PC-9 (cell line): ENCODE results near the gene ATL2. TPM values are rescaled to one million over a fixed set of nuclear protein-coding genes. Genes with fewer than 3 reads are reported as not detected.

Source experiments
- BruUV-seq: library from RNA; stranded (reverse); fragments of 400-500 nt; replicated peaks from 2 replicates; lab custom pipeline; 2021; lab: Mats Ljungman, UMichigan
- CTCF ChIA-PET: fragments of 300-600 bp; sonication (Branson Sonifier 250); formaldehyde crosslinking; loops from one replicate; lab custom pipeline; 2022; ENCODE audit warnings: antibody characterized with exemption; lab: Charles Lee
- POLR2A ChIA-PET: fragments of 300-600 bp; sonication (Branson Sonifier 250); formaldehyde crosslinking; loops from one replicate; lab custom pipeline; 2022; ENCODE audit warnings: antibody characterized with exemption; ENCODE audit not compliant: unreplicated experiment; lab: Charles Lee
- DNase-seq, 2 experiments: peaks; one replicate each; pipeline versions ENCODE4 v3.0.0 to v3.0.0-alpha.2; 2015 to 2022; ENCODE audit warnings: mixed read lengths in 1 of 2
- H2AFZ ChIP-seq: fragments of 200-600 bp; sonication (generic); 2 replicates; pipeline ENCODE4 v1.8.1; 2017; ENCODE audit warnings: antibody characterized with exemption
- H3F3A ChIP-seq: fragments of 200-600 bp; sonication (generic); 2 replicates; pipeline ENCODE4 v1.8.1; 2017; ENCODE audit warnings: antibody characterized with exemption, mild to moderate bottlenecking, low read depth; ENCODE audit not compliant: insufficient read depth
- H3K27ac ChIP-seq: fragments of 200-600 bp; sonication (generic); 2 replicates; pipeline ENCODE4 v1.6.1; 2016; ENCODE audit warnings: mixed run types
- H3K27me3 ChIP-seq: fragments of 200-600 bp; sonication (generic); 2 replicates; pipeline ENCODE4 v1.6.1; 2016; ENCODE audit warnings: low read depth, mixed run types; ENCODE audit not compliant: insufficient read depth
- H3K36me3 ChIP-seq: fragments of 200-600 bp; sonication (generic); 2 replicates; pipeline ENCODE4 v1.6.1; 2016; ENCODE audit warnings: low read depth, mixed run types
- H3K4me1 ChIP-seq: fragments of 200-600 bp; sonication (generic); replicated peaks from 2 replicates; pipeline ENCODE4 v1.6.1; 2016; ENCODE audit warnings: mixed run types; ENCODE audit not compliant: insufficient read depth
- H3K4me2 ChIP-seq: fragments of 200-600 bp; sonication (generic); 2 replicates; pipeline ENCODE4 v1.6.1; 2017; ENCODE audit warnings: mixed run types
- H3K4me3 ChIP-seq: fragments of 200-600 bp; sonication (generic); 2 replicates; pipeline ENCODE4 v1.6.1; 2016; ENCODE audit warnings: mixed run types
- H3K79me2 ChIP-seq: fragments of 200-600 bp; sonication (generic); 2 replicates; pipeline ENCODE4 v1.6.1; 2017; ENCODE audit warnings: low read depth, mixed run types
- H3K9me2 ChIP-seq: fragments of 200-600 bp; sonication (generic); 2 replicates; pipeline ENCODE4 v1.8.1; 2017; ENCODE audit warnings: mild to moderate bottlenecking; ENCODE audit not compliant: insufficient read depth
- H3K9me3 ChIP-seq: fragments of 200-600 bp; sonication (generic); 2 replicates; pipeline ENCODE4 v1.8.1; 2016; ENCODE audit warnings: low read depth; ENCODE audit not compliant: insufficient read depth
- H4K20me1 ChIP-seq: fragments of 200-600 bp; sonication (generic); 2 replicates; pipeline ENCODE4 v1.8.1; 2017; ENCODE audit not compliant: insufficient read depth
- CTCF ChIP-seq: fragments of 200-600 bp; sonication (generic); conservative IDR thresholded peaks from 2 replicates; pipeline ENCODE4 v1.6.1; 2017; ENCODE audit warnings: mixed run types, antibody characterized with exemption, mild to moderate bottlenecking, moderate library complexity
- EZH2 ChIP-seq: fragments of 200-600 bp; sonication (generic); IDR thresholded peaks from 2 replicates; pipeline ENCODE4 v1.8.0; 2017; ENCODE audit warnings: antibody characterized with exemption, low read depth
- intact Hi-C: fragments of 100-400 bp; cut with micrococcal nuclease; formaldehyde crosslinking; loops from one replicate; pipeline ENCODE4 v1.10.0; 2022; ENCODE audit not compliant: unreplicated experiment
- total RNA-seq: library from RNA; stranded (reverse); gene quantifications from 2 replicates; pipeline ENCODE4 v1.2.3, GENCODE V29; 2021

Gene ATL2
- total RNA-seq, 1 experiment from 2014 or later = 66.4 TPM

- ChIA-PET CTCF (interaction anchor here (0.5 kb wide), 1 partner anchor 367 kb away, joined by 5 read pairs; no protein-coding TSS in a partner anchor), POLR2A (interaction anchor here (0.6 kb wide), 1 partner anchor 1105 kb away, joined by 4 read pairs; no protein-coding TSS in a partner anchor)
- H3K4me1 ChIP-seq = no peaks in the 10 kb centered on the region
Observed at GRCh38 chr2:38352336-38352735, 24.7 kb downstream of the ATL2 start.

DNA sequence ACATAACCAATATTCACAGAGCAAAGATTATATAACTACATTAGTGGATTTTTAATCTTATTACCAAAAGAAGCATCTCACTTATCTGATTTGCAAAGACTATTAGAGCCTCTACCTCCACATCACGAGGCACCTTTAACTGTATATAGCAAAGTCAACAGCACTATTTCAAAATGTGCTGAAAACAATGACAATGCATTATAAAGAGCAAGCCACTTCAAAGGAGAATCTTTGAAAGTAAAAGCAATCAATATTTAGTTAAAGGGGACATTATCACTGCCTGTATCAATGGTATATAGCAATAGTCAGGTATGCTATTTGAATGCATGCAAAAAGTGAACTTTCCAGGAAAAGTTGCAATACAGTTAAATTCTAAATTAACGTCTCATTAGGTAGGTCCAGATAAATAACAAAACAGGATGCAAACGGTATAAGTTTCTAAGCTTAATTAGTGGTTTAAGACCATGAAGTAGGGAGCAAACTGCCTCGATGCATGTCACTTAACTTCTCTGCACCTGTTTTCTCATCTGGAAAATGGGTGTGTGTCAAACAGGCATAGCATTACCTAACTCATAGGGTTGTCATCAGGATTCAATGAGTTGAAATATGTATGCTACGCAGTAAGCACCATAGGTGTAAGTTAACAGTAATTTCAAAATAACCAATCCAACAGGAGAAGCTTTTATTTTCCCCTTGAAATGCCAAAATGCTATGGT, 31.6 kb downstream of the ATL2 start:
- ChIA-PET CTCF (no interaction called here), POLR2A (no interaction called here)
- H3K9me2 ChIP-seq = no peaks in the 10 kb centered on the region
- no peak overlapping the region for H3K4me2 ChIP-seq
- no peak overlapping the region for H2AFZ ChIP-seq
- no peaks in the 10 kb centered on the region for H3K4me1 ChIP-seq
- H4K20me1 ChIP-seq = peaks cover 37% of the 10 kb centered on the region
- no peak for DNase-seq
- H3F3A ChIP-seq = peaks cover 16% of the 10 kb centered on the region
- intact Hi-C loops = no loop called here
- H3K9me3 ChIP-seq = no peaks in the 10 kb centered on the region
- peaks cover 69% of the 10 kb centered on the region for H3K79me2 ChIP-seq
- H3K27ac ChIP-seq = no peak overlapping the region
- no peak for TF ChIP-seq CTCF
- TF ChIP-seq EZH2 = no peak
- H3K4me3 ChIP-seq = no peak overlapping the region
- H3K27me3 ChIP-seq = no peaks in the 10 kb centered on the region
- H3K36me3 ChIP-seq = peaks cover 39% of the 10 kb centered on the region
- BruUV-seq = no TSS peak

More at GRCh38 chr2:38352336-38352735, 24.7 kb downstream of the ATL2 start:
- Histone ChIP-seq H3K4me2 (no peak overlapping the region), H3F3A (no peaks in the 10 kb centered on the region), H3K4me3 (no peak overlapping the region), H2AFZ (no peak overlapping the region), H3K27me3 (no peaks in the 10 kb centered on the region), H3K36me3 (0 out of 2 replicates have a peak, but pooled peaks cover 6% of the 10 kb centered on the region), H3K79me2 (peaks cover 86% of the 10 kb centered on the region), H3K27ac (no peak overlapping the region), H3K9me2 (no peaks in the 10 kb centered on the region), H3K9me3 (no peaks in the 10 kb centered on the region), H4K20me1 (peaks cover 60% of the 10 kb centered on the region)
- BruUV-seq = no TSS peak
- no peak for DNase-seq
- TF ChIP-seq EZH2 = no peak
- TF ChIP-seq CTCF = no peak
- intact Hi-C loops = no loop called here

- no TSS peak for BruUV-seq
- DNase-seq = no peak
- CTCF ChIA-PET = no interaction called here
- H3K9me2 ChIP-seq = no peaks in the 10 kb centered on the region
- H3K9me3 ChIP-seq = no peaks in the 10 kb centered on the region
- H3K79me2 ChIP-seq = peaks cover 64% of the 10 kb centered on the region
- no peak overlapping the region for H3K4me3 ChIP-seq
- TF ChIP-seq CTCF (no peak), EZH2 (no peak)
- no peaks in the 10 kb centered on the region for H3K27me3 ChIP-seq
- H3K4me1 ChIP-seq = no peaks in the 10 kb centered on the region
- H4K20me1 ChIP-seq = peaks cover 31% of the 10 kb centered on the region
- no peak overlapping the region for H2AFZ ChIP-seq
- H3K4me2 ChIP-seq = no peak overlapping the region
- intact Hi-C loops = no loop called here
- H3K36me3 ChIP-seq = peaks cover 41% of the 10 kb centered on the region
- POLR2A ChIA-PET = no interaction called here
- H3F3A ChIP-seq = peaks cover 17% of the 10 kb centered on the region
- H3K27ac ChIP-seq = no peak overlapping the region
Observed at GRCh38 chr2:38344813-38345212, 32.3 kb downstream of the ATL2 start.
